Globus pallidus (tissue), 1 donor: ENCODE measurements around the gene CHMP5.
"Not testable (repeated sequence)": the region's sequence is repeated elsewhere in the genome, so short reads cannot be mapped to it uniquely, and the experiment has no call there.

ENCODE experiments used
- DNase-seq: peaks from one replicate; pipeline ENCODE4 v3.0.0-alpha.2; 2015; ENCODE audit warnings: low spot score

The CHMP5 gene

GRCh38 chr9:33277484-33277883, 12.6 kb downstream of the CHMP5 start:
- DNase-seq = no peak

GRCh38 chr9:33285502-33285901, 20.7 kb downstream of the CHMP5 start:
- no peak for DNase-seq

- DNase-seq = peak; percentile 72
Observed at GRCh38 chr9:33287087-33287490, 22.2 kb downstream of the CHMP5 start.

GRCh38 chr9:33288235-33288634, 23.4 kb downstream of the CHMP5 start:
- no peak for DNase-seq

GRCh38 chr9:33288828-33289483, 24.1 kb downstream of the CHMP5 start:
- no peak for DNase-seq

- DNase-seq = no peak
Observed at GRCh38 chr9:33289496-33289895, 24.6 kb downstream of the CHMP5 start.

- DNase-seq = no peak
Observed at GRCh38 chr9:33289936-33290246, 25.0 kb downstream of the CHMP5 start.

GRCh38 chr9:33290247-33291030, 25.6 kb downstream of the CHMP5 start, which contains the start of gene NFX1:
TSS of gene NFX1 (plus strand) at chr9:33290516. CDS start at chr9:33290573, 57 bp downstream.
- DNase-seq = peak; percentile 95

- DNase-seq = no peak
Observed at GRCh38 chr9:33291031-33291397, 26.2 kb downstream of the CHMP5 start.

- DNase-seq = no peak
Observed at GRCh38 chr9:33291901-33292300, 27.1 kb downstream of the CHMP5 start.

GRCh38 chr9:33293782-33294181, 28.9 kb downstream of the CHMP5 start:
- no peak for DNase-seq

GRCh38 chr9:33294670-33295432, 30.0 kb downstream of the CHMP5 start:
- DNase-seq = no peak

- DNase-seq = no peak
Observed at GRCh38 chr9:33295571-33295970, 30.7 kb downstream of the CHMP5 start.

- peak; percentile 67 for DNase-seq
Observed at GRCh38 chr9:33297432-33297831, 32.6 kb downstream of the CHMP5 start.

GRCh38 chr9:33300546-33300945, 35.7 kb downstream of the CHMP5 start:
- DNase-seq = no peak

GRCh38 chr9:33304362-33304761, 39.5 kb downstream of the CHMP5 start:
- DNase-seq = no peak

- no peak for DNase-seq
Observed at GRCh38 chr9:33306037-33306436, 41.2 kb downstream of the CHMP5 start.

- no peak for DNase-seq
Observed at GRCh38 chr9:33307067-33307466, 42.2 kb downstream of the CHMP5 start.

- no peak for DNase-seq
Observed at GRCh38 chr9:33309903-33310302, 45.1 kb downstream of the CHMP5 start.

- no peak for DNase-seq
Observed at GRCh38 chr9:33310748-33311147, 45.9 kb downstream of the CHMP5 start.

GRCh38 chr9:33311953-33312352, 47.1 kb downstream of the CHMP5 start:
- no peak for DNase-seq

GRCh38 chr9:33315371-33315770, 50.5 kb downstream of the CHMP5 start:
- DNase-seq = no peak

GRCh38 chr9:33317136-33317535, 52.3 kb downstream of the CHMP5 start:
- not testable (repeated sequence) for DNase-seq
